ENCODE data around the gene CCDC160. TPM values are rescaled to one million over a fixed set of nuclear protein-coding genes. Genes with fewer than 3 reads are reported as not detected.
"Not testable (repeated sequence)": the region's sequence is repeated elsewhere in the genome, so short reads cannot be mapped to it uniquely, and the experiment has no call there.

The CCDC160 gene
- under 1 TPM in 2 of 3 donors, not detected in 1; 0.07 to 0.21 TPM for polyA plus RNA-seq

GRCh38 chrX:134236626-134237614 is at the start of gene CCDC160:
CCDC160 (plus strand) TSS chrX:134237182; CDS start chrX:134244801, 7,619 bp downstream.
- WGBS, 3 donors, result 7 to 35% (median 9%) methylated on average over 44 to 69 of the region's 70 CpGs
- H3K27ac ChIP-seq (ENCODE audit: low read depth, low read length), result no peak within 1 kb of the TSS

- WGBS, 3 donors, result 37 to 64% (median 39%) methylated on average over 2 of the region's 2 CpGs
- no peak overlapping the region for H3K27ac ChIP-seq (ENCODE audit: low read depth, low read length)
Measured at GRCh38 chrX:134191281-134191680, 45.7 kb upstream of the CCDC160 start.

DNA sequence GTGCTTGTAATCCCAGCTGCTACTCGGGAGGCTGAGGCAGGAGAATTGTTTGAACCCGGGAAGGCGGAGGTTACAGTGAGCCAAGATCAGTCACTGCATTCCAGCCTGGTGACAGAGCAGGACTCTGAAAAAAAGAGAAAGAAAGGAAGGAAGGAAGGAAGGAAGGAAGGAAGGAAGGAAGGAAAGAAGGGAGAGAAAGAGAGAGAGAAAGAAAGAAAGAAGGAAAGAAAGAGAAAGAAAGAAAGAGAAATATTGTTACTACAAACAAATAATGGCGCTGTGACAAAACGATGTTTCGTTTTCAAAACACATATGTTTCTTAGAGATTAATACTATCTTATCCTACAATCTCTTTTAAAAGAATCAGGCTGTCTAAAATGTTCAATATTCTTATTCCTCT is 42.1 kb upstream of the CCDC160 start:
- H3K27ac ChIP-seq (ENCODE audit: low read depth, low read length), result no peak overlapping the region
- 69 to 92% (median 86%) methylated on average over 6 of the region's 6 CpGs for WGBS, 3 donors

DNA sequence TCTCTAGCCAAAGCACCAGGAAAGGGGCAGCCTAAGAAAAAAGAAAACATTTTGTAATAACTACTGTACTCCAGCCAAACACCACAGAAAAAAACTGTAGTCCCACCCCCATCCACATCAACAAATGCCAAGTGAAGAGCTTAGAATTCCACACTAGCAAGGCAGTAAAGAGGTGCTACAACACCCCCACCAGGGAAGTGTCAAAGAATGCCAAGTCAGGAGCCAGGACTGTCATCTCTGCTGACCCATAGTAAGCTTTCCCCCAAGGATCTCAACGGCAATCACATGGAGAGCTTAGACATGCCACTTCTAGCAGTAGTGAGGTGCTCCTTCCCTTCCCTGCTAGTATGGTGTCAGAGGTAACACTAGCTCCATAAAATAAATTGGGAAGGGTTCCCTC is 34.4 kb upstream of the CCDC160 start:
- H3K27ac ChIP-seq (ENCODE audit: low read depth, low read length), result no peak overlapping the region
- WGBS, 3 donors, result 8 to 58% (median 49%) methylated on average over 1 of the region's 1 CpG

- WGBS, 3 donors, result 60 to 81% (median 70%) methylated on average over 3 of the region's 3 CpGs
- H3K27ac ChIP-seq (ENCODE audit: low read depth, low read length), result no peak overlapping the region
Measured at GRCh38 chrX:134206221-134206620, 30.8 kb upstream of the CCDC160 start.

DNA sequence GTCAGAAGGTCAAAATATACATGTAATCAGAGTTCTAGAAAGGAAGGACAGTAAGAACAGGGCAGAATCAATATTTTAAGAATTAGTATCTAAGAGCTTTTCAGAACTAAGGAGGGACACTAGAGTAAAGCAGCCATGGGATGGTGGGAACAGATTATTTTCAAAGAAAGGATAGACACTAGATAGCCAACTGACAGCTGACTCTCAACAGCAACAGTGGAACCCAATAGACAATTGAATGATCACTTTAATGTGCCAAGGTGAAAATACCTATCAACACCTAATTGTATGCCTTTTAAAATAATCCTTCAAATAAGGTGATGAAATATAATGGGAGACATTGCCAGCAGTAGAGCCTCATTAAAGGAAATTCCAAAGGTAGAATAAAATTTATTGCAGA is 26.5 kb upstream of the CCDC160 start:
- no peak overlapping the region for H3K27ac ChIP-seq (ENCODE audit: low read depth, low read length)

GRCh38 chrX:134235236-134235635 is 1.7 kb upstream of the CCDC160 start:
- no peak overlapping the region for H3K27ac ChIP-seq (ENCODE audit: low read depth, low read length)
- 59 to 74% (median 71%) methylated on average over 4 of the region's 4 CpGs for WGBS, 3 donors

GRCh38 chrX:134238144-134238543 is 1.2 kb downstream of the CCDC160 start:
- 90 to 98% (median 92%) methylated on average over 7 to 9 of the region's 9 CpGs for WGBS, 3 donors
- H3K27ac ChIP-seq (ENCODE audit: low read depth, low read length), result not testable (repeated sequence)

- WGBS, 3 donors, result 55 to 69% (median 57%) methylated on average over 1 of the region's 1 CpG
- no peak overlapping the region for H3K27ac ChIP-seq (ENCODE audit: low read depth, low read length)
Measured at GRCh38 chrX:134239016-134239415, 2.0 kb downstream of the CCDC160 start.

- WGBS, 3 donors, result 35 to 75% (median 50%) methylated on average over 2 of the region's 2 CpGs
- no peak overlapping the region for H3K27ac ChIP-seq (ENCODE audit: low read depth, low read length)
Measured at GRCh38 chrX:134240209-134240608, 3.2 kb downstream of the CCDC160 start.

DNA sequence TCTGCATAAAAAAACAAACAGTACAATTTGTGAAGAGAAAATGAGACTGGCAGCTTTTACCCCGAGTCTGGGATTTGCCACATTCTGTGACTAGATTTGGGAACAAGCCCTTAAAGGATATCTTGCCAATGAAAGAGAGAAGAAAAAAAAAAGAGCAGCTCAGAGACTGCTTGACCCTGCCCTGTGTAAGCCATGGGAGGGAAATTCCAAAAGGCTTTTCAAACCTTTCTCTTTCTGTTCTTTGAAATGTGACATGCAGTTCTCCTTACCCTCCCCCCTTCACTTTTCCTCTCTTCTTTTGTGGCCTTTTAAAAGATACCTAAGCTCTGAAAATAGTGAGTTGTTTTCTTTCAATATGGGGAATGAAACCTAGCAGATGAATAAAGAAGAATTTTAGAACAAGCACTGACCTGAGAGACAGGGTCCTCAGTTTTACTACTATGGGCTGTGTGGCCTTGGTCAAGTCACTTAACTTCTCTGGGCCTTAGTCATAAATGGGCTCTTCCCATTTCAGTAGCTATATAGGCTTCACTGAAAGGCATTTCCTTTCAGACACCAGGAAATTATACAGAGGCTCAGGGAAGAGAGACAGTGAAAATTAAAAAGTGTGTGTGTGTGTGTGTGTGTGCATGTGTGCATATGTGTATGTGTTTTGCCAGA is 5.1 kb downstream of the CCDC160 start:
- 42 to 62% (median 57%) methylated on average over 1 of the region's 1 CpG for WGBS, 3 donors
- H3K27ac ChIP-seq (ENCODE audit: low read depth, low read length), result no peak overlapping the region

DNA sequence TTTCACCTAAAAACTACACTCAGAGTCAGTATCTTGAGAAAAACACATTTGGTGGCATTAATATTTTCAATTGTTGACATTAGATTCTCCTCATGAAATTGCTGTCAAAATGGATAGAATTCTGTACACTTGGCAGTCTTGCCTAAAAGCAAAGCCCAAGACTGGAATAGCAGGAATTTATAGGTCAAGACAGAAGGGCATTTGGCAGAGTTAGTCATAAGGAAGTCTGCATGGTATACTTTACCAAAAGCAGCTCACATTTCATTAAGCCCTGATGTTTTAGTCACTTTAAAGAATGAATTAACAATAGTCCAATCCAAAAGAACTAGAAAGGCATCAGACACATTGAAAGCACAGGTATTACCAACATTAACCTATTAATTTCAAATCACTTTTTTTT is 7.1 kb downstream of the CCDC160 start:
- no peak overlapping the region for H3K27ac ChIP-seq (ENCODE audit: low read depth, low read length)

GRCh38 chrX:134246282-134246681 is 9.3 kb downstream of the CCDC160 start:
- WGBS, 3 donors, result 39 to 49% (median 43%) methylated on average over 7 of the region's 7 CpGs
- no peak overlapping the region for H3K27ac ChIP-seq (ENCODE audit: low read depth, low read length)

DNA sequence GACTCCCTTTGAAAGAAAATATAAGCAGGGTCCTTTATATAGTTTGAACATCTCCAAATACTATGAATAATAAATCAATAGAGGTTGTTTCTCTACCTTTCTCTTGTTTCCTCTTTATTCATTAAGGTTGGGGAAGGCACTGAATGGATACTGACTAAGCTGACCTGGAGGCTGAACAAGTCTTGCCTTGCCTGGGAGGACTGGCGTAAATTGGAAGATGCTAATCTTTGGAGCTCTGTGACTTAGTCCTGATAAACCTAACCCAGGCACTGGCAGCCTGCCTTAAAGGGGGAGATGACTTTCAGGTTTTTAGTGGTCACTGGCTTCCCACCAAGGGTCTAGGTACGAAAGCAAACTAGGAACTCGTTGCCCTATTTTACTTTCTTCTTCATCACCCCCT is 10.5 kb downstream of the CCDC160 start:
- H3K27ac ChIP-seq (ENCODE audit: low read depth, low read length), result no peak overlapping the region
- WGBS, 3 donors, result 74 to 83% (median 80%) methylated on average over 3 of the region's 3 CpGs

- H3K27ac ChIP-seq (ENCODE audit: low read depth, low read length), result no peak overlapping the region
Measured at GRCh38 chrX:134249241-134249640, 12.3 kb downstream of the CCDC160 start.

- 21 to 53% (median 43%) methylated on average over 1 of the region's 1 CpG for WGBS, 3 donors
- no peak overlapping the region for H3K27ac ChIP-seq (ENCODE audit: low read depth, low read length)
Measured at GRCh38 chrX:134251241-134251640, 14.3 kb downstream of the CCDC160 start.

- no peak overlapping the region for H3K27ac ChIP-seq (ENCODE audit: low read depth, low read length)
Measured at GRCh38 chrX:134254511-134254910, 17.5 kb downstream of the CCDC160 start.

DNA sequence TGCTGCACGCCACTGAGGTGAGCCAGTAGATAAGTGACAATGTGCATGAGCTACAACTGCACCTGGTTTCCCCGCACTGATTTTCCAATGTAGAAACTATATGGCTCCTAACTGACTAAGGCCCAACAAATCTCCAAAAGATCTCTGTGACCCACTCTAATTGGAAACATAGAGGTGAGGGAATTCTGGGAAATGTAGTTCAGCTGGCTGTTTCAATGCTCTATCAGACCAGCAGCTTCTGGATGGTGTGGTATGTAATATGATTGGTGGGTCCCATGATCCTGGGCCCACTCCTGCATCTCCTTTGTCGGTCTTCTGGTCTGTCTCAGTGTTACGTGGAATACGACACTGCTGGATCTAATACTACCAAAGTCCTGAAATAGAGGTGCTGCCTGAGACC is 18.6 kb downstream of the CCDC160 start:
- H3K27ac ChIP-seq (ENCODE audit: low read depth, low read length), result no peak overlapping the region
- WGBS, 3 donors, result 82 to 94% (median 82%) methylated on average over 5 of the region's 5 CpGs

GRCh38 chrX:134256684-134257083 is 19.7 kb downstream of the CCDC160 start:
- 89 to 98% (median 94%) methylated on average over 2 of the region's 2 CpGs for WGBS, 3 donors
- H3K27ac ChIP-seq (ENCODE audit: low read depth, low read length), result no peak overlapping the region

GRCh38 chrX:134258202-134258601 is 21.2 kb downstream of the CCDC160 start:
- WGBS, 3 donors, result 83 to 93% (median 85%) methylated on average over 2 of the region's 2 CpGs
- H3K27ac ChIP-seq (ENCODE audit: low read depth, low read length), result no peak overlapping the region

Measured in adipose tissue (tissue), 3 donors.